ENCODE measurements around the gene ZMYM4.
"Not testable (repeated sequence)": the region's sequence is repeated elsewhere in the genome, so short reads cannot be mapped to it uniquely, and the experiment has no call there.

The ZMYM4 gene

DNA sequence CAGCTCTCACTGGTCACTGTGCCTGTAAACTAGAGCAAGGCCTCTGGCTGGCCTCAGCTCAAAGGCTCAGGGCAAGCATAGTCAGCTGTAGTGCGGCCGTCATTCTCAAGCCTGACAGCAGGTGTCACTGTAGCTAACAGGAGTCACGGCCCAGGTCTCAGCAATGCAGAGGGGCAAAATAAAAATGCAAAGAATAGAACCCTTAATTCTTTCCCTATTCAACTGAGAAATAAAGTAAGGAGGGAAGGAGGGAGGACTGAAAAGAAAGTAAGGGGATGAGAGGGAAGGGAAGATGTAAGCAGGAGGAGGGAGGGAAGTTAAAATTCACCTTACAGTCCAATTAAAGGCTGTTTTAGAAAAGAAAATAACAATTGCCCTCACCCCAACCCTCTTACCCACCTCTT is 182.6 kb downstream of the ZMYM4 start:
- Histone ChIP-seq H3K4me1 (ENCODE audit: insufficient read depth, low read length) (no peaks in the 10 kb centered on the region), H3K9me3 (ENCODE audit: control insufficient read depth, insufficient read depth, low read length) (no peaks in the 10 kb centered on the region), H3K9ac (ENCODE audit: low read depth, low read length) (no peak overlapping the region), H3K36me3 (ENCODE audit: insufficient read depth, low read length) (peaks cover 17% of the 10 kb centered on the region)

DNA sequence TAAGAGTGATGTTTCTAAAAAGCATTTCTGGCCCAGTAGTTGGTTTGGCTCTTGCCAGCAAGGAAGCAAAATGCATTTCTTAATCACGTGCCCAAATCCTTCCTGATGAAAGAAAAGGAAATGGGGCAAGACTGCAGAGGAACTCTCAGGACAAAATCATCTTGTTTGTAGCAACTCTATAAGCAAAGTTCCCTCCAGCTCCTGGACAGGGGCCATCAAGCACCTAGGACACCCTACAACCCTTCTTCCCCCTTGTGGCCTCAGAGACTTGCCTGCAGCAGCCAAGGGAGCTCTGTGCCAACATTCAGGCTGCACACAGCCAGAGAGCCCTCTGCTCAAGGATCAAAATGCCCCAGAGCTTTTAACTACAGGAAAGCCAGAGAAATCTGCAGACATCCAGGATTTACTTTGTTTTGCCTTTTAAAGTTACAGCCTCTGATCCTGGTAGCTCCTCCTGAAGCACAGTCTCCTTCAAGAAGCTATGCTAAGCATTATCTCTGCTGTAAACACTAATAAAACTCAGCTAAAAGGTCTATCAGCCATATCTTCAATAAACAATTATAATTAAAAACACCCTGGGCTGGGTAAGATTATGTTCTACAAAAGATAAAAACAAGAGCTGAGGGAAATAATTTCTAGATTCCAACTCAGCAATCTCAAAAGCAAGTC is 183.7 kb downstream of the ZMYM4 start:
- peaks cover 17% of the 10 kb centered on the region for H3K36me3 ChIP-seq (ENCODE audit: insufficient read depth, low read length)
- H3K9ac ChIP-seq (ENCODE audit: low read depth, low read length) = no peak overlapping the region
- H3K4me1 ChIP-seq (ENCODE audit: insufficient read depth, low read length) = no peaks in the 10 kb centered on the region
- no peaks in the 10 kb centered on the region for H3K9me3 ChIP-seq (ENCODE audit: control insufficient read depth, insufficient read depth, low read length)

- peaks cover 17% of the 10 kb centered on the region for H3K36me3 ChIP-seq (ENCODE audit: insufficient read depth, low read length)
- H3K9ac ChIP-seq (ENCODE audit: low read depth, low read length) = no peak overlapping the region
- H3K4me1 ChIP-seq (ENCODE audit: insufficient read depth, low read length) = no peaks in the 10 kb centered on the region
- H3K9me3 ChIP-seq (ENCODE audit: control insufficient read depth, insufficient read depth, low read length) = no peaks in the 10 kb centered on the region
Observed at GRCh38 chr1:35453031-35453430, 184.5 kb downstream of the ZMYM4 start.

DNA sequence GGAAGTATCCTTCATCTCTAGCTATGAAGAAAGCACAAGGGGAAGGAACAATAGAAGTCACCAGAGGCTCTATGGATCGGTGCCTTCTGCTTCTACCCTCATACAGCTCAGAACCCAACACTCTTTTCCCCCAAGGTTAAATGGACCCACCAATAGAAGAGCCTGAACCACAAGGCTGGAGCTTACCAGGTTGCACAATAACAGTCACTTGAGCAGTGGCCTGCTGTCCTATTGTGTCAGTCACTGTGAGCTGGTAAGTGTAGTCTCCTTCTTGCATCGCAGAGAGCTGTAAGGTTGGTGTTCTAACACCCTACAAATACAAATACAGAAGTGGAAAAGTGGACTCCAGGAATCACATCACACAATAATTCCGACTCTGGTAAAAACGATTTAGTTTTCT is 185.7 kb downstream of the ZMYM4 start:
- Histone ChIP-seq H3K36me3 (ENCODE audit: insufficient read depth, low read length) (peaks cover 20% of the 10 kb centered on the region), H3K9ac (ENCODE audit: low read depth, low read length) (no peak overlapping the region), H3K4me1 (ENCODE audit: insufficient read depth, low read length) (no peaks in the 10 kb centered on the region), H3K9me3 (ENCODE audit: control insufficient read depth, insufficient read depth, low read length) (no peaks in the 10 kb centered on the region)

- Histone ChIP-seq H3K36me3 (ENCODE audit: insufficient read depth, low read length) (peaks cover 20% of the 10 kb centered on the region), H3K4me1 (ENCODE audit: insufficient read depth, low read length) (no peaks in the 10 kb centered on the region), H3K9me3 (ENCODE audit: control insufficient read depth, insufficient read depth, low read length) (no peaks in the 10 kb centered on the region), H3K9ac (ENCODE audit: low read depth, low read length) (no peak overlapping the region)
Observed at GRCh38 chr1:35454616-35455015, 186.1 kb downstream of the ZMYM4 start.

GRCh38 chr1:35460796-35461195 is 192.3 kb downstream of the ZMYM4 start:
- H3K9ac ChIP-seq (ENCODE audit: low read depth, low read length) = no peak overlapping the region
- H3K4me1 ChIP-seq (ENCODE audit: insufficient read depth, low read length) = no peaks in the 10 kb centered on the region
- H3K9me3 ChIP-seq (ENCODE audit: control insufficient read depth, insufficient read depth, low read length) = peaks cover 6% of the 10 kb centered on the region; the same call in 1 of the 2 replicates
- peaks cover 30% of the 10 kb centered on the region for H3K36me3 ChIP-seq (ENCODE audit: insufficient read depth, low read length)

GRCh38 chr1:35461966-35462651 is 193.6 kb downstream of the ZMYM4 start:
- Histone ChIP-seq H3K9ac (ENCODE audit: low read depth, low read length) (no peak overlapping the region), H3K4me1 (ENCODE audit: insufficient read depth, low read length) (no peaks in the 10 kb centered on the region), H3K36me3 (ENCODE audit: insufficient read depth, low read length) (peaks cover 36% of the 10 kb centered on the region), H3K9me3 (ENCODE audit: control insufficient read depth, insufficient read depth, low read length) (peaks cover 9% of the 10 kb centered on the region)

DNA sequence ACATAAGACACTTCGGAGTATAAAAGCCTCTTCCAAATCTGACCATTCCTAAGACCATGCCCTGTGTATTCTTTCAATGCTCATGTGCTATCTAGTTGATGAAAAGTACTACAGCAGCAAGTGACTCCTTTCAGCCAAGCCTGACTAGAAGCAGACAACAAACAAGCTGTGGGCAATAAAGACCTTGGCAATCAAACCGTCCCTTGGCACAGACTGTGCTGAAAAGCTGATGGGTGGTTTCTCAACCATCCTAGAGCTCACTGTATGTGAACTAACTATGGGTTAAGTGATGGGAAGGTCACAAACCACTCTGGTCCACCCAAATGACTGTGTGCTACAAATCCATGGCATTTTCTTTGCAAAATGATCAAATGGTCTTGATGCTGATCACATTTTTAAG is 194.7 kb downstream of the ZMYM4 start:
- peaks cover 36% of the 10 kb centered on the region for H3K36me3 ChIP-seq (ENCODE audit: insufficient read depth, low read length)
- H3K4me1 ChIP-seq (ENCODE audit: insufficient read depth, low read length) = no peaks in the 10 kb centered on the region
- H3K9me3 ChIP-seq (ENCODE audit: control insufficient read depth, insufficient read depth, low read length) = peaks cover 9% of the 10 kb centered on the region
- no peak overlapping the region for H3K9ac ChIP-seq (ENCODE audit: low read depth, low read length)

DNA sequence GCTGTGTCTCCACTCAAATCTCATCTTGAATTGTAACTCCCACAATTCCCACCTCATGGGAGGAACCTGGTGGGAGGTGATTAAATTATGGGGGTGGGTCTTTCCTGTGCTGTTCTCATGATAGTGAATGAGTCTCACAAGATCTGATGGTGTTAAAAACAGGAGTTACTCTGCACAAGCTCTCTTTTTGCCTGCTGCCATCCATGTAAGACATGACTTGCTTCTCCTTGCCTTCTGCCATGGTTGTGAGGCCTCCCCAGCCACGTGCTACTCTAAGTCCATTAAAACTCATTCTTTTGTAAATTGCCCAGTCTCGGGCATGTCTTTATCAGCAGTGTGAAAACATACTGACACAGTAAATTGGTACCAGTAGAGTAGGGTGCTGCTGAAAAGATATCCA is 195.2 kb downstream of the ZMYM4 start:
- peaks cover 38% of the 10 kb centered on the region for H3K36me3 ChIP-seq (ENCODE audit: insufficient read depth, low read length)
- not testable (repeated sequence) for H3K9me3 ChIP-seq (ENCODE audit: control insufficient read depth, insufficient read depth, low read length); H3K9ac ChIP-seq (ENCODE audit: low read depth, low read length); H3K4me1 ChIP-seq (ENCODE audit: insufficient read depth, low read length)

DNA sequence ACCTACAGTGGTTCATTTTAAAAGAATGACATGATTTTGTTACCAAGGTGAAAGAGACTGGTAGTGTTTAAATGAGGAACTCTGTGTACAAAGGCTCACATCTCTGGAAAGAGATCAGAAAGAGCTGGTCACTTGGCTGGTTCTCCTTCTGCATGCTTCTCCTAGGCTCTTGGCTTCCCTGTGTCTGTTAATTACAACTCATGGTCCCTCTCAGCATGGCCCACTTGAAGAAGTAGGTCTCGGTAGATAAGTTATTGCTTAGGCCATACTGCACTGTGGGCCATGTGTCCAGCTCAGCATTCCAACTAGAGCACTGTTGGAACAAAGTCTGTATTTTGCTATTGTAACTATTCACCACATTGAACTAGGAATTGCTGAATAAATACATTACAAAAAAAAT is 197.6 kb downstream of the ZMYM4 start:
- H3K36me3 ChIP-seq (ENCODE audit: insufficient read depth, low read length) = peaks cover 32% of the 10 kb centered on the region

DNA sequence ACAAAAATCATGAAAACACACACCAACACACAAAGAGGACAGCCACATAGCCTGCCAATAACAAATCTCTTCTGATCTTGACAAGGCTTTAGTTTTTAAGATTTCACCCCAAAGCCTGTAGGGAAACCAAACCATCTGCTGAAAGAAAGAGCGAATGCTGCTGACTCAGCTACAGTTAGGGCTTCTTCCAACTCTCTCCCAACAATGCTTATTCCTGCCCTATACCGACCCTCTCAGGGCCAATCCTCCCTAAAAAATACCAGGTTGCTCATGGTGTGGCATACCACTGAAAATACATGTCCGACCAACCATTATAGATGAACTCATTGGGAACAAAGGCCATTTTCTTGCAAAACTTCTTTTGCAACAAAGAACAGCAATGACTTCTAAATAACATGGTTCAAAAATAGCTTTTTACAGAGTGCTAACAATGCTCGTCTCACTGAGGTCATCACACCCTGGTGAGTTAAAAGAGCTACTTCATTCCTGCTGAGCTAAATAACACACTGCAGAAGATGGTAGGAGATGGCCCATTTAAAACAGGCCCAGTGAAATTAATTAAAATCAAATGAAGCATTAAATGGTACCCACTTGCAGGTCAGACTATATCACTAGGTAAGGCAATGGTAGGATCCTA is 202.6 kb downstream of the ZMYM4 start:
- Histone ChIP-seq H3K9me3 (ENCODE audit: control insufficient read depth, insufficient read depth, low read length) (peaks cover 1% of the 10 kb centered on the region; the same call in 1 of the 2 replicates), H3K9ac (ENCODE audit: low read depth, low read length) (no peak overlapping the region), H3K4me1 (ENCODE audit: insufficient read depth, low read length) (peaks cover 17% of the 10 kb centered on the region), H3K36me3 (ENCODE audit: insufficient read depth, low read length) (peaks cover 10% of the 10 kb centered on the region; the same call in 1 of the 2 replicates)

More for the DNA sequence above, 197.6 kb downstream of the ZMYM4 start:
- Histone ChIP-seq H3K9me3 (ENCODE audit: control insufficient read depth, insufficient read depth, low read length) (peaks cover 9% of the 10 kb centered on the region), H3K9ac (ENCODE audit: low read depth, low read length) (no peak overlapping the region), H3K4me1 (ENCODE audit: insufficient read depth, low read length) (peaks cover 7% of the 10 kb centered on the region)
